CD1c-positive myeloid dendritic cell (primary cell): Measurements from ENCODE around the gene ADAMTS7.
"Not testable (repeated sequence)": the region's sequence is repeated elsewhere in the genome, so short reads cannot be mapped to it uniquely, and the experiment has no call there.

Source experiments
- DNase-seq: peaks from one replicate; pipeline ENCODE4 v3.0.0-alpha.2; 2016; ENCODE audit errors: extremely low spot score

The ADAMTS7 gene

DNA sequence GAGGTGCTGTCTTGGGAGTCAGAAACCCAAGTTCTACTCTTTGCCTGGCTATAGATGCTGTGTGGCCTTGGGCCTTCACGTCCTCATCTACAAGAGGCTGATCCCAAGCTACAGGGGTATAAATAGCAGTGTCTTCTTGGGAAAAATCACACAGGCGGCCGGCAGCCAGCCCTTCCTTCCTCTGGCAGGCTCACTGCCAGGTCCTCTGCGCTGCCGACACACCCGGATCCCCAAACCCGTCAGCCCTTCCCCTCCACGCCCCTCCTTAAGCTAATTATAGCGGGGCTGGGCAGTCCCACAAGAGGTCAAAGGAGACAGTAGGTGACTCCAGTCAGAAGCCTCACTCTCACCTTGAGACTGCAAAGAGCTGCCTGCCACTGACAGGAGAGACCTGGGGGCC lies 31.3 kb downstream of the ADAMTS7 start:
- DNase-seq, result not testable (repeated sequence)

DNA sequence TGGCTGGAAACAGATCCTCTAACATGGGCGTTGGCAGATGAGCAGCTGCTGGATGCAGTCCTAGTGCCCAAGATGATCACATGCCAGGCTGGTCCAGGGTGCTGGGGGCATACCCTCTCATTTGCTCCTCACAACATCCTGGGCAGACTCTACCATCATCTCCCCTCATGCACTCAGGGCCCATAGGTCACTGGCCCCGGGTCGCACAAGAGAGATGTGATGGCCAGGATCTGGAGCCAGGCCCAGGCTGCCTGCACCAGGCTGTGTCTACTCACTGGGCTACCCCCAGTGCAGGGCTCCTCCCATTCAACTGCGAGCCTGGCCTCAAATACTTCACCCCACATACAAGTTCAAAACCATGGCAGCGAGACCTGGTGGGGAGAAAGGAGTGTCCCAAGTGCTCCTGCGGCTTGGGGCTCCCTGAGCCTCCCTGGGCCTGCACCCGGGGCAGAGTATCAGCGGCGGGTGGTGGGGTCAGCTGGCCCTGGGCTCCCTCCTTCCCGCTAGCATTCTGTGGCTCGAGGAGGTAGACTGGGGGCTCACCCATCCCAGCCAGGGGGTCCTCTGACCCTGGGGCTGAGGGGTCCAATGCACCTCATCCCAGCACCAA lies 32.0 kb downstream of the ADAMTS7 start:
- not testable (repeated sequence) for DNase-seq

DNA sequence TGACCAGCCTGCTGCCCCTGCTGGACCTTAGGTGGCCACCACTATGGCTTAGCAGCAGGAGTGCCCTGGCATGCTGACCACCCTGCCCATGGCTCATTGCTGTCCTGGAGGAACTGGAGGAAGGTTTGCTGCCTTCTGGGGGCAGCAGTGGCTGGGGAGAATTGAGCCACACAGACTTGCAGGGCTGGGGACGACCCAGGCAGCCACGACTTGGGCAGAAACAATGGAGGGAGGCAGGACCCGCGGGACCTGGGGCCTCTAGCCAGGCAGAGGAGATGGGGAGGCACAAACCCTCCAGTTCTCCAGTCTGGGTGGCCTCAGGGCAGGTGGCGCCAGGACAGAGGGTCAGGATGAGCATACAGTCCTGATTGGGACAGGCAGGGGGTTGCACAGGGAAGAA lies 32.8 kb downstream of the ADAMTS7 start:
- DNase-seq, result no peak

DNA sequence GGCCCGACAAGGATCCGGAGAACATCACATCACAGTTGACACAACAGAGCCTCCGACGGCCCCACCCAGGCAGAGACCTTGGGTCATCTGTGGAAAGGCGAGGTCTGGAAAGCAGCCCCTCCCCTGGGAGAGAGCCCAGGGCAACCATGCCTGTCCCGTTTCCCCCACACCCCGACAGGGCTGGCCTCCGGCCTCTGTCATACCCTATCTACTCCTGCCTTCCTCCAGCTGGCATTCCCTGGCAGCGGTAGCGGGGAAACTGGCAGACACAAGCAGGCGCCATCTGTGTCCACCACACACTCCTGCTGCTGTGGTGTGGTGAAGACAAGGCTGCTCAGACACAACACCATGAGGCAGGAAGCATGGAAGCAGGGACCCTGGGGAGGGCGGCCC lies 33.3 kb downstream of the ADAMTS7 start:
- not testable (repeated sequence) for DNase-seq

DNA sequence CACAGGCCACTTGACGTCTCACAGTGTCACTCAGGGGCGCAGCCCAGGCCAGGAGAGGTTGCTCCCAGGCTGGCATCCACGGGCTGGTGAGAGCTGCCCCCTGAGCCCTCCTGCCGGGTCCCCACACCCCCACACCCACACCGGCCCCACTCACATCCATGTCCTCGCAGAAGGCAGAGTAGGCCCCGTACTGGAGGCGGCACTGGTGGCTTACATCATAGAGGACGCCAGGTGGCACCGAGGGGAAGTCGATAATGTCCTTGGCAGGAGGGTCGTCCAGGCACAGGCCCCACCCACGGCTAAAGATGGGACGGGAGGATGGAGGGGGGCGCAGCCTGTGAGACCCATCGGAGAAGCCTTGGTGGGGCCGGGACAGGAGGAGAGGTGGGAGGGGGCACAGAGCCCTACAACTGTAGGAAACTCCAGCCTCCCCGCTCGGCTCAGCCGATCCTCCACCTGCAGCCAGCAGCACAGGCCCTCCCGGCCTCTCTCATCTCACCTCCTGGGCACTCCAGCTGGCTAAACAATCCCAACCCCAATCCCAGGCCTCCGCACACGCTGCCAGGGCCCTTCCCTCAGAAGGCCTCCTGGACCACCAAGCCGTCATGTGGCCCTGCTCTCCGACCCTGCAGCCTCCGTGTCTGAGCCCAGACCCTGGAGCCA lies 33.8 kb downstream of the ADAMTS7 start:
- not testable (repeated sequence) for DNase-seq

DNA sequence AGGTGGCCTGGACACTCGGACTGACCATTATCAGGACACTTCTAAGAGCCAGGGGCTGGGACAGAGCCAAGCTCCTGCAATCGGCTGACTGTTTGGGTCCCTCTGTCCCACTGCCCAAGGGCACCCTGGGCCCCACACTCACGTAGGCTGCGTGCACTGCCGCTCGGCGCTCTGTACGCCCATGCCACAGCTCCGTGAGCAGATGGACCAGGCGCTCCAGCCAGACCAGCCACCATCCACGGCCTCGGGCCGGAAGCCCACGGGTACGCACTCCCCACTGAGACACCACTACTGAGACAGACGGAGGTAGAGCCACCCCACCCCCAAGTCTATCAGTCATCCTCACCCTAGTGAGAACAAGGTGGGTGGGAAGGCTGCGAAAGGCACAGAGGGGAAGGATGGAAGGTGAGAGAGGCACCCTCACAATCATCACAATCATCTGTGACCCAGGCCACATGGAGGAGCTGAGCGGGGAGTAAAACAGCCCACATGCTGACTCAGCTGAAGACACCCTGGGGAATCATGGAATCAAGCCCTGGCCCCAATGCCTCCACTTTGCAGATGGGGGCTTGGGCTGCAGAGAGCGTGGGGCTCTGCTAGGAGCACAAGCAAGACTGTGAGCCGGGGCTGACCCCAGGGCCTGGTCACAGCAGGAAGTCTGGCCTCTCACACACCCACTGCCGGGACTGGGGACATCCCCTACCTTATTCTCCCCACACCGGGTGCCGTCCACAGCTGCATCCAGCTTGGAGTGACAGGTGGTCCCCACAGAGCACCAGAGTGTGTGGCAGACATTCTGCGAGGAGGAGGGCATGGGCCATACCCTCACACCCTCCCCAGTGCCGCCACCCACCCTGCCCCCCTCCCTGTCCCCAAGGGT lies 35.0 kb downstream of the ADAMTS7 start:
- DNase-seq, result not testable (repeated sequence)

DNA sequence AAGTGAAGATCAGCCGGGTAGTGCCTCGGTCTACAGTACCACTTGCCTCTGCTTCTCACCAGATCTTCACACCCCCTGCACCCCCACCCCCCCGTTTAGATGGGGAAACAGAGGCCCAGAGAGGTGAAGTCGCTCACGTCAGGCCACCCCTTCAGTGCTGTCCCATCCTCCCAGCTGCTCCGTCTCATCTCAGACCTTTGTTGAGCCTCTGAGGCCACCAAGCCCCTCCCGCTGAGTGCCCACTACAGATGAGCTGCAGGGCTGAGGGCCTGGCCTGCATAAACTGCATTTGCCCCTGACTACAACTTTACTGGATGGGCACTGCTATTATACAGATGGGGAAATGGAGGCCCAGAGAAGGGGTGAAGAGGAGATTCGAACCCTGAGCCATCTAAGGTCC lies 35.8 kb downstream of the ADAMTS7 start:
- DNase-seq, result no peak

DNA sequence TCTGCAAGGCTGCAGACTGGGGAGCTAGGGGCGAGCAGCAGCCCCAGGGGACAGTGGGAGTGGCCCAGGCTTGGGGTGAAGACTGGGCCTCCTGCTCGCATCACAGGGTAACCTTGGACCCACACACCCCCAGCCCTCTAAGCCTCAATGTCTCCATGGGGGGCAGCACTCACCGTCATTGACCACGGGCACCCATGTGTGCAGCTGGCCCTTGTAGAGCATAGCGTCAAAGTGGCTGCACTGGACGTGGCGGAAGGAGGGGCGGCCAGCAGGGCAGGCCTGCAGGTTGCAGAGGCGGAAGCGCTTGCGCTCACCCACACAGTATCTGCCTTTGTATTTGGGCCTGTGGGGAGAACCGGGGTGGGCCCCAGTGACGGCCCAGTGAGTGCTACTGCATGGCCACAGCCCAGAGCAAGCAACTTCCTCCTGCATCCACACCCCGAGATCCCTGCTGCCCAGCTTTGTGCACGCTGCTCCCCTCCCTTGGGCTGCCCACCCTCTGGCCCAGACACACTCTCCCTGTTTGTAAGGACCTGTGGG lies 36.7 kb downstream of the ADAMTS7 start:
- DNase-seq, result not testable (repeated sequence)

DNA sequence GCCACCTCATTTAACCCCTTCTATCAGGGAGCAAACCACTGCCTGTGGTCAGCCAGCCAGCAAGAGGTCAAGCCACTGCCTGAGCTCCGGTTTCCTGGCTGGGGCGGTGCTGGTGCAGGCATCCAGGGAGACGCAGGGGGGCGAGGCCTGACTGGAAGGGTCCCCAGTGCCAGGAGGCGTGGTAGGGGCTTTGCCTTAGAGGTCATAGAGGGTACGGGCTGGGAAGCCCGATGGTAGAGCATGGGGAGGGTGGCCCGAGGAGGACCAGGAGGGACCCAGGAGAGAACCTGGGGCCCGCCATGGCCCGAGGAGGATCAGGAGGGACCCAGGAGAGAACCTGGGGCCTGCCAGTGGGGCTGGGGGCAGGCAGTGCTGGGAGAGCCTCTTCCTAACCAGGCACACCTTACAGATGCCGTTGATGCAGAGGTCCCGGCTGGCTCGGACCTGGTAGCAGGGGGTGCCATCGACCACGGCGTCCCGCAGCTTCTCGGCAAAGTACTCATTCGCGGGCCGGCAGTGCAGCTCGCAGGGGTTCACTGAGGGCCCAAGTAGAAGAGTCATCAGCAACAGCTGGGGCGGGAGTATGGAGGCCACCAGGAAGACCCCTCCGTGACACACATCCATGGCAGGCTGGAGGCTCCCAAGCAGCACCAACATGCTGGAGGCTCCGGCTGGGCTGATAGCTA lies 37.4 kb downstream of the ADAMTS7 start:
- DNase-seq, result not testable (repeated sequence)

DNA sequence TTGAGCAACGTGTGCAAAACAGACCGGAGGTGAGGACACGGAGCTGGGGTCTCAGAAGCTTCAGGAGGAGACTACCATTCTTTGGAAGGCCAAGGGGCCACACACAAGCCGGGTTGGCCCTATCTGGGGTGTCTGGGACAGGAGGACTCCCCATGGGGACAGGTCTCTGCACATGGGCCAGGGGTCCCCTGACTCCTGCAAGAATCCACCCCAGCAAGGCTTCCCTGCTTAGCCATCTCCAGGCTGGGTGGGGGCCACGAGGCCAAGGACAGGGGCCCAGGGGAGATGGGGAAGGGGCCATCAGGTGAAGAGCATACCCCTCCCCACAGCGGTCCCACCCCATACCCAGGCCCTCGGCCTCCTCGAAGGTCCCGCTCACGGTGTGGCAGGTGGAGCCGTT lies 38.5 kb downstream of the ADAMTS7 start:
- no peak for DNase-seq

DNA sequence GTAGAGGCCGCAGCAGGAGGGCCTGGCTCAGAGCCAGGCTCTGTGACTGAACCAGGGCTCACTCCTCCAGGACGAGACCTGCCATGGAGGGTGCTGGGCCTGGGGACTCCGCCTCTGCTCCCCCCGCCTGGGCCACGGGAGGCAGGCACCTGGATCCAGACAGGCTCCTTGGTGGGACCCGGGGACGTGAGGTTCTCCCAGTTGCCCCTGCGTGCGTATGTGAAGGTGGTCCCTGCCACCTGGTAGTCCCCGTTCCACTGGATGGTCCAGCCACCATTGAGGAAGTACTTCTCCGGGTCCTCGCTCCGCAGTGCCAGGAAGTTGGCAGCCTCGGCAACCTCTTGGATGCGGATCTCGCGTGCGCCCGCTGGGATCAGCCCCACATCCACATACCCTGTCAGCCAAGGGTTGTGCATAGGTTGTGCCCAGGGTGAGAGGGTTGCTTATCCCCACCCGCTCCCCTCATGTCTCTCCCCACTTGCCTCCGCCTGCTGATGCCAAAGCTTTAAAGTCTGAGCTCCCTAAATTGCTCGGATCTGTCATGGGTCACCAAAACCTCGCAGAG lies 39.7 kb downstream of the ADAMTS7 start:
- not testable (repeated sequence) for DNase-seq

DNA sequence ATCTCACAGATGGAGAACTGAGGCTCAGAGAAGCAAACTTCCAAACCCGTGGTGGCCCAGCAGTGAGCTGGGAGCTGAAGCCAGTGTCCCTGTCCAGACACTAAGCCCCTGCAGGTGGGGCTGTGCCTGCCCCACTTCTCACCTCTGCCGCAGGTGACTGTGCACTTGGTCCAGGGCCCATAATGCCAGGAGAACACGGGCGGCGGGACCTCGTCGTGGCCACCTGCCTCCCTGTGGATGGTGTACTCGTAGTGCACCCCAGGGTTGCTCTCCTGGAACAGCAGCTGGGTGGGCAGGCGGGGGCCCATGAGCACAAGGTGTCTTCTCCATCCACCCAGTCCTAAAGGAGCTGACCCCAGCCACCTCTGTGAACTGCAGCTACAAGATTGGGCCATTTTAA lies 40.2 kb downstream of the ADAMTS7 start:
- not testable (repeated sequence) for DNase-seq

DNA sequence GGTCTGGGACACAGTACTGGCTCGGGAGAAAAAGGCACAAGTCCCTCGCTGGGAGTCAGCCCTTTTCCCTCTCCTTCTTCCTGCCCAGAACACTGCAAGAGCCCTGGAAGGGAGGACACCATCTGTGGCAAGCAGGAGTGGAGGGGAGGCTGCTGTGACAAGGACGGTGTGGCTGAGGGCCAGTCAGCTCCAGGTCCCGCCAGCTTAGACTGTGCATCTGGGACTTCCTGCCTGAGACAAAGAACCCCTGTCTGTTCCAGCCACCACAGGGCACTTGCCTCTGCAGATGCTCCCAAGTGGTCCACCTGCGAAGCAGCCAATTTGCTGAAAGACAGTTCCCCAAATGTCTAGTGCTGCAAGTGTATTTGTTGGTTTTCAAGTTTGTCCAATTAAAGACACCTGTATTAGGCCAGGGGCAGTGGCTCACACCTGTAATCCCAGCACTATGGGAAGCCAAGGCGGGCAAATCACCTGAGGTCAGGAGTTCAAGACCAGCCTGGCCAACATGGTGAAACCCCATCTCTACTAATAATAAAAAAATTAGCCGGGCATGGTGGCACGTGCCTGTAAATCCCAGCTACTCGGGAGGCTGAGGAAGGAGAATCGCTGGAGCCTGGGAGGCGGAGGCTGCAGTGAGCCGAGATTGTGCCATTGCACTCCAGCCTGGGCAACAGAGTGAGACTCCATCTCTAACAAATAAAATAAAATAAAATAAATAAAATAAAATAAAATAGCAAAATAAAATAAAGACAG lies 41.6 kb downstream of the ADAMTS7 start:
- DNase-seq, result not testable (repeated sequence)

DNA sequence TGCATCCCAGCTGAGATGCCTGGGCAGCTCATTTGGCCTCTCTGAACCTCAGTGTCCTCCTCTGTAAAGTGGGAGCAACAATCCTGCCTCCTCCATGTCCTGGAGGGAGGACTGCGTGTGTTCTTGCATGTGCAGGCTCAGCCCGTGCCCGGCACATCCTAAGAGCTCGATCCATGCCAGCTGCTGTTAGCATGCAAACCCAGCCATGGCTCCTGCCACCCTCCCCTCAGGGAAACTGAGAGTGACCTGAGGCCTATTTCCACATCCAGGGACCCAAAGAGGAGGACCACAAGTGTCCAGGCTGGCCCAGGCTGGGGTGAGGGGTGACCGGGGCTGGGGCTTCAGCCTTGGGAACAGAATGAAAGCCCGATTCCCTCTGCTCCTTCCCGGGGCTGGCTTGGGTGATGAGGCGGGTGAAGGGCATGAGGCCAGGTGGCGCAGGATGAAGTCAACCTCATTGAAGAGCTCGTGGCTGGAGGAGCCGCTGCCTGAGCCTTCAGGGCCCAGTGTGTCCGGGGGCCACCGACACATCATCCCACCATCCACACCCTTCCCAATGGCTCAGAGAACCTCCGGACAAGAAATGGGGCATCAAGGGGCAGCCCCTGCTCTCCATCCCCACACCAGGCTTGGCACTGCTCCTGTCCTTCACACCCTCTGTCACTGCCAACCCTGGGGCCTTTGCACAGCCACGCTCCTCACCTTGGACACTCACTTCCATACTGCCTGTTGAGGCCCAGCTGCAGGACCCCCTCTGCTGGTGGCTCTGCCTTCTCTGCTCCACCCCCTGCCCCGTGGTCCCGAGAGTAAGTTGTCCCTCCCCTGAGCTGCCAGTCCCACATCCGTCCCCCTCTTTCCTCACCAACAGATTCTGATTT lies 42.5 kb downstream of the ADAMTS7 start:
- no peak for DNase-seq

DNA sequence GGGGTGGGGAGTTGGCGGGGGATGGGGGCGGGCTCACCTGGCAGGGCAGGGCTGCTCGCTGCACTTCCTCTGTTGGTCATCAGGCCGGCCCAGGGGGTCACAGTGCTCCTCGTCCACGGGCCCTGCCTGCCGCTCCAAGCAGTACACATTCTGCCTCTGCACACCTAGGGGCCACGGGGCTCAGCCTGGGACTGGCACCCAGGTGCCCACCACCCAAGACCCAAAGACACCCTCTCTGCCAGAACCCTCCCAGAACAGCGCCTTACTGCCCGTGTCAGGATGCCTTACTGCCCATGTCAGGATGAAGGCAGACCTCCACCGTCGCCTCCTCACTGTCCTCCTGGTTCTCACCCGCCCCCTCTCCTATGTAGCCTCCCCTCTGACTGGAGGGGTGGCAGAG lies 43.2 kb downstream of the ADAMTS7 start:
- no peak for DNase-seq

DNA sequence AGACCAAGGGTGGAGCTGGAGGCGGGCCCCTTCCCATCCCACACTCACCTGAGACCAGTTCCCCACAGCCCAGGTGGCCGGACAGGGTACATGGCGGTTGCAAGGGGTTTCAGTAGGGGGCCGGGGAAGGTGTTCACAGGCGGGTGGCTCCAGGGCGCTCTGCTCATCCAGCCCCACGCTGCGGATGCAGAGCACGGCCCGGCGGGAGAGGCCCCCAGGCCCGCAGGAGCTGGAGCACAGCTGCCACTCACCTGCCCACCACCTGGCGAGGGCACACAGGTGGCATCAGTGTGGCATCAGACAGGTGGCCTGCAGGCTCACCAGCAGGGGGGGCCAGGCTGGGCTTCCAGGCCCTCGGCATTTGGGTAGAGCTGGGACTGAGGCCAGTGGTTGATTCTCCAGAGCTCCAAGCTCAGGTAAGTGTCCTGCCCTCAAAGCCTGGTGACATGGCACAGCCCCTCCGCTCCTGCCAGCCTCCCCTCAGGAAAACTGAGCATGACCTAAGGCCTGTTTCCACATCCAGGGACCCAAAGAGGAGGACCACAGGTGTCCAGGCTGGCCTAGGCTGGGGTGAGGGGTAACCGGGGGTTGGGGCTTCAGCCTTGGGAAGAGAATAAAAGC lies 43.8 kb downstream of the ADAMTS7 start:
- no peak for DNase-seq

DNA sequence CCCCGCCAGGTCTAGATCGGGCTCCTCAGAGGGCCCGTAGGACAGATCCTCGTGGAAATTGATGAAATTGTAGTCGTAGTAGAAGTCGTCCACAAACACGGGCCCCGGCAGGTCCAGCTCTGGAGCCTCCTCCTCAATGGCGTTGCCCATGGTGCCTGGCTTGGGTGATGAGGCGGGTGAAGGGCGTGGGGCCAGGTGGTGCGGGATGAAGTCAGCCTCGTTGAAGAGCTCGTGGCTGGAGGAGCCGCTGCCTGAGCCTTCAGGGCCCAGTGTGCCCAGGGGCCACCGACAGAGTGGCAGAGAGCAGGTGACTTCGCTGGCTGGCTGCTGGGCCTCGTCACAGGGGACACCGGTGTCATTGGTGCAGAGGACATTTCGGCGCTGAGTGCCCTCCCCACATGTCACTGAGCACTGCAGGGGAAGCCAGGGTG lies 44.6 kb downstream of the ADAMTS7 start:
- not testable (repeated sequence) for DNase-seq

DNA sequence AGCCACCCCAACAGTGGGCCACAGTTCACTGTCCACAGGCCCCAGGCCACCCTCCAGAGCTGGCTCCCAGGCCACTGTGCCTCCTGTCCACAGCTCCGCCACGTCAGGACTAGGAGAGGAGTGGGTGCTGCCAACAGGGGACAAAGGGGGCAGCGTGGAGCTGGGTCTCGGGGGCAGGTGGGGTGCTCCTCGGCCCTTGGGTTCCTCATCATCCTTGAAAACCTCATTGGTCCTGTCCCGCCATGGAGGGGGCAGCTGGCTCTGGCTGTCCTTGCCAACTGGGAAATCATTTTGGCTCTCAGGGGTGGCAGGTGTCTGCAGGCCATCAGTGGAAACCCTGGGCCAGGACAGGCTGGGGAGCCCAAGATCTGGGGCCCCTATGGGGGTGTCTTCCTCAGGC lies 45.2 kb downstream of the ADAMTS7 start:
- no peak for DNase-seq

DNA sequence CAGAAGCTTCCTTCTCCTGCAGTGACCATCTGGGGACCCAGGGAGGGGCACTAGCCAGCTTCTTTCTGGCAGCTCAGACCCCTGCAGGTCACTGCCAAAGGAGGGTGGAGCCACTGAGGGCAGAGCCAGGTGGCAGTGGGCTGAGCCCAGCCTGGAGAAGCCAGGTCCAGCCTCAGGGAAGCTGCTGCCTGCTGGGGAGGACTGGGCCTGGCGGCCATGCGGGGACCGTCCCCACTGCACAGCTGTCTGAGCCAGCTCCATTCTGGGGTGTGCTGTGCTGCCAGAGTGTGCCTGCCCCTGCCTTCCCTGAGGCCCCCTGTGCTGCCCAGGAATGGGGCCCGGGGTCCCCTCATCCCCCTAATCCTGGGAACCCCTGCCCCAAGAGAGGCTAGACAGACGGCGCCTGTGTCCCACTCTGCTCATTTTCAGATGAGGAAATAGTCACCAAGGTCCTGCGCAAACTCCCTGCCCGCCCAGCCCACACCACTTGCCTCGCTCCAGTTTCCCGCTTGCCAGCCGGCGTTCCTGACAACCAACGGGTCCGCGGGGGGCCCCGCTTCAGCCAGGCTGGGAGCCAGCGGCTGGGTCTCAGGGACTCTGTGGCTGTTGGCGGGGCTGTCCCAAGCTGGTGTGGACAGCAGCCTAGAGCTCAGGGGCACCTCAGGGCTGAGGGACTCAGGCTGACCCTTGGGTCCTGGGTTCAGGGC lies 46.0 kb downstream of the ADAMTS7 start:
- DNase-seq, result not testable (repeated sequence)
